ENCODE results near the gene CCNF.

DNA sequence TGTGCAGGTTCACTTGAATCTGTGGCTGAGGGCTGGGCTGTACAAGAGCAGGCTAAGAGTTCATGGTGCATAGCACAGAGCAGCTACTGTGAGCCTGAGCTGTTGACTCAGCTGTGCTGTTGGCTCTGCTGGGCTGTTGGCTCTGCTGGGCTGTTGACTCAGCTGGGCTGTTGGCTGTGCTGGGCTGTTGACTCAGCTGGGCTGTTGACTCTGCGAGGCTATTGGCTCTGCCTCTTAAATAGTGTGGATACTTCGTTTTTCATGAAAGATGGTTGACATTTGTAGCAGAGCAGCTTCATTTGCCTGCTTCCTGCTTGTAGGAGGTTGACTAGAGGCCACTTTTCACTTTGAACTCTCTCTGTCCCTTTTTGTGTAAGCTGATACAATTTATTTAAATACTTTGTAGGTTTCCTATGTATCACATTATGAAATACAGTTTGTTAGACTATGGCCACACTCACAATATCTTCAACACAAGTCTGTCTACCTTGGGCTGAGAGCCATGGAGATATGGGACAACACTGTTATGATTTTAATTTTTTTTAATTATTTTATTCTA lies 40.3 kb upstream of the CCNF start:
- no peak for TF ChIP-seq CTCF (IDR thresholded peaks at IDR 0.05)
- no peak for TF ChIP-seq POLR2A (IDR thresholded peaks at IDR 0.05)
